Osteocyte (in vitro differentiated cells): ENCODE results near the gene LSM10. TPM values are rescaled to one million over a fixed set of nuclear protein-coding genes. Genes with fewer than 3 reads are reported as not detected.

ENCODE experiments used
- DNase-seq: peaks from one replicate; pipeline ENCODE4 v3.0.0; 2021; ENCODE audit warnings: mixed read lengths; ENCODE audit not compliant: unreplicated experiment; ENCODE audit errors: extremely low spot score
- H3K27ac Mint-ChIP-seq: one replicate; pipeline ENCODE4 v1.8.0; 2021; ENCODE audit warnings: mild to moderate bottlenecking, mixed read lengths; ENCODE audit not compliant: unreplicated experiment
- H3K27me3 Mint-ChIP-seq: one replicate; pipeline ENCODE4 v1.8.0; 2021; ENCODE audit warnings: mixed read lengths; ENCODE audit not compliant: unreplicated experiment
- H3K36me3 Mint-ChIP-seq: one replicate; pipeline ENCODE4 v1.8.0; 2021; ENCODE audit warnings: mixed read lengths; ENCODE audit not compliant: unreplicated experiment
- H3K4me1 Mint-ChIP-seq: one replicate; pipeline ENCODE4 v1.8.0; 2021; ENCODE audit warnings: mixed read lengths; ENCODE audit not compliant: unreplicated experiment
- H3K4me3 Mint-ChIP-seq: one replicate; pipeline ENCODE4 v1.8.0; 2021; ENCODE audit warnings: mild to moderate bottlenecking, moderate library complexity, mixed read lengths; ENCODE audit not compliant: unreplicated experiment
- H3K9me3 Mint-ChIP-seq: one replicate; pipeline ENCODE4 v1.8.0; 2021; ENCODE audit warnings: mixed read lengths; ENCODE audit not compliant: unreplicated experiment
- CTCF ChIP-seq: fragments of 200-600 bp; sonication (generic); IDR thresholded peaks from 2 replicates; pipeline ENCODE4 v1.5.0; 2021; ENCODE audit warnings: antibody characterized with exemption, mild to moderate bottlenecking, moderate library complexity
- total RNA-seq: library from RNA; stranded (reverse); gene quantifications from 2 replicates; pipeline ENCODE4 v1.2.1, GENCODE V29; 2021

LSM10 gene
- total RNA-seq, 1 donor from 2014 or later, result 48.2 TPM

- peak overlapping the region; percentile 98 for H3K4me3 Mint-ChIP-seq
- H3K4me1 Mint-ChIP-seq, result peaks cover 38% of the 10 kb centered on the region
- DNase-seq, result no peak
- H3K9me3 Mint-ChIP-seq, result no peaks in the 10 kb centered on the region
- H3K27me3 Mint-ChIP-seq, result no peaks in the 10 kb centered on the region
- peak overlapping the region; percentile 95 for H3K27ac Mint-ChIP-seq
- H3K36me3 Mint-ChIP-seq, result no peaks in the 10 kb centered on the region
- TF ChIP-seq CTCF, result no peak
These were observed 766 bp upstream of the LSM10 start for GRCh38 chr1:36398370-36398977.

DNA sequence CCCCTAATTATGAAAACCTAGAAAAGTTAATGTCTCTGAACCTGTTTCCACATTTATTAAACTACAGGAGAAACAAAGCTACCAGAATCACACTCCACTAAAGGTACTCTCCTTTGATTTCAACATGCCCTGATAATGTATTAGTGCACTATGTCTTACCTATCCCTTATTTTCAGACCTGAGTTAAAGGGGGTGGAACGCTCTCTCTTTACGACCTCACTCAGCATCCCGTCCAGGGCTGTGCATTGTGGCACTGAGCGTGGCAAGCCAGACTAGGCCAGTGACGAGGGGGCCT lies 678 bp downstream of the LSM10 start:
- peaks cover 9% of the 10 kb centered on the region for H3K36me3 Mint-ChIP-seq
- DNase-seq, result no peak
- no peak for TF ChIP-seq CTCF
- H3K4me1 Mint-ChIP-seq, result peaks cover 32% of the 10 kb centered on the region
- H3K9me3 Mint-ChIP-seq, result no peaks in the 10 kb centered on the region
- no peaks in the 10 kb centered on the region for H3K27me3 Mint-ChIP-seq
- peak overlapping the region; percentile 95 for H3K27ac Mint-ChIP-seq
- peak overlapping the region; percentile 98 for H3K4me3 Mint-ChIP-seq

DNA sequence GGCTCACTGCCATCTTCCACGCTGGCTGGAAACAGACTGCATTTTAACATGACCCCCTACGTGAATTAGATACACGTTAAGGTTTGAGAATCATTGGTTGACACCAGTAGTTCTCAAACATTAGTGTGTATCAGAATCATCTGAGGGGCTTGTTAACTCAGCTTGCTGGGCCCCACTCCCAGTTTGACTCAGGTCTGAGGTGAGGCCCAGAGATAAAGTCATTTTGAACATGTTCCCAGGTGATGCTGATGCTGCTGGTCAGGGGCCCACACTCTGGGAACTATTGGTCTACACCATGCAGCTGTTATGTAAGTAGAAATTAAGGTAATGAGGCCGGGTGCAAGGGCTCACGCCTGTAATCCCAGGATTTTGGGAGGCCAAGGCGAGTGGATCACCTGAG lies 1.3 kb downstream of the LSM10 start:
- Mint-ChIP-seq H3K4me3 (peak overlapping the region; percentile 98), H3K9me3 (no peaks in the 10 kb centered on the region), H3K27ac (peak overlapping the region; percentile 95), H3K27me3 (no peaks in the 10 kb centered on the region), H3K4me1 (peaks cover 27% of the 10 kb centered on the region), H3K36me3 (peaks cover 14% of the 10 kb centered on the region)
- DNase-seq, result no peak
- no peak for TF ChIP-seq CTCF

DNA sequence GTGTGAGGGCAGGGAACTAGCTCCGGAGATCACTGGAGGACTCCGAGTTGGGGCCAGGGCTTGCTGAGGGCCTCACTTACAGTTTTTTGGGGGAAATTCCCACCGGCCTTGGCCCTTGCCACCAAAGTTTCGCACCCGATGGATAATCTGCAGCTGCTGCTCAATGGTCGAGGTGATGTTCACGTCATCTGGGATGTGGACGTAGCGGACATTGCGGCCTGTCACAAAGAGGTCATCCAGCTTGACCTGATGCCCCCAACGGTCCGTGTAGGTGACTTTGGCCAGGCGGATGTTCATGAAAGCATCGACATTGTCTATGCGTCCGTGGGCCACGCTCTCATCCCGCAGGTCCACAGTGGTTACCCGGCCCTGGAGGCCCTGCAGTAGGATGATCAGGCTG lies 4.0 kb downstream of the LSM10 start:
- no peak for TF ChIP-seq CTCF
- Mint-ChIP-seq H3K27ac (no peak overlapping the region), H3K36me3 (peaks cover 19% of the 10 kb centered on the region), H3K4me1 (peaks cover 22% of the 10 kb centered on the region), H3K27me3 (no peaks in the 10 kb centered on the region), H3K9me3 (no peaks in the 10 kb centered on the region), H3K4me3 (no peak overlapping the region)
- no peak for DNase-seq

DNA sequence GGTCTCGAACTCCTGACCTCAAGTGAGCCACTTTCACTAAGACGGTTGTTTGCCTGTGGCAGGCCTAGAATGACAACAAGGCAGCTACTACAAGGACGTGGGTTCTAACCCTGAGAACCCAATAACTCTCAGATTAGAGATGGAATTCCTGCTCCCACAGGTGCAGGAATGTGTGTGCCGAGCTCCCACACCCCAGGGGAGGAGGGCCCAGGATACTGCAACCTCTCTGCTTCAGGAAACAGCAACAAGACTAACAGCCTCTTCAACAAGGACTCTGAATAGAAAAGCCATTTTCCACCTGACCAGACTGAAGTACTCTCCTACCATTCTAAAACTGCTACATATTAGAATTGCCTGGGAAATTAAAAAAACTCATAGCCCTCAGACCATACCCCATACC lies 4.9 kb downstream of the LSM10 start:
- H3K36me3 Mint-ChIP-seq, result peaks cover 19% of the 10 kb centered on the region
- no peak for TF ChIP-seq CTCF
- no peaks in the 10 kb centered on the region for H3K27me3 Mint-ChIP-seq
- H3K4me1 Mint-ChIP-seq, result peaks cover 20% of the 10 kb centered on the region
- no peak overlapping the region for H3K27ac Mint-ChIP-seq
- H3K4me3 Mint-ChIP-seq, result no peak overlapping the region
- DNase-seq, result no peak
- H3K9me3 Mint-ChIP-seq, result no peaks in the 10 kb centered on the region
